Endodermal cell (in vitro differentiated cells): ENCODE measurements around the gene NCAN. TPM values are rescaled to one million over a fixed set of nuclear protein-coding genes. Genes with fewer than 3 reads are reported as not detected.

Source experiments
- DNase-seq: peaks from one replicate; pipeline ENCODE4 v3.0.0-alpha.2; 2017
- H3K27ac ChIP-seq: 2 replicates; pipeline ENCODE4 v1.5.1; 2013; ENCODE audit warnings: mild to moderate bottlenecking, low read depth, low read length, moderate library complexity
- H3K27me3 ChIP-seq: 2 replicates; pipeline ENCODE4 v1.6.1; 2013; ENCODE audit warnings: mild to moderate bottlenecking, low read length, moderate library complexity; ENCODE audit not compliant: insufficient read depth, control insufficient read depth, poor library complexity, severe bottlenecking
- H3K36me3 ChIP-seq: 2 replicates; pipeline ENCODE4 v1.7.0; 2013; ENCODE audit warnings: mild to moderate bottlenecking, low read length, moderate library complexity; ENCODE audit not compliant: control insufficient read depth, insufficient read depth
- H3K4me1 ChIP-seq: one replicate; pipeline ENCODE4 v1.7.0; 2013; ENCODE audit warnings: low read length; ENCODE audit not compliant: control insufficient read depth, insufficient read depth
- H3K4me3 ChIP-seq: 2 replicates; pipeline ENCODE4 v1.5.1; 2013; ENCODE audit warnings: mild to moderate bottlenecking, low read length, moderate library complexity
- H3K9ac ChIP-seq: 2 replicates; pipeline ENCODE4 v1.6.1; 2013; ENCODE audit warnings: mild to moderate bottlenecking, low read length, moderate library complexity; ENCODE audit not compliant: poor library complexity, severe bottlenecking; ENCODE audit errors: extremely low read depth
- H3K9me3 ChIP-seq: 2 replicates; pipeline ENCODE4 v1.6.1; 2013; ENCODE audit warnings: mild to moderate bottlenecking, low read length, moderate library complexity; ENCODE audit not compliant: control insufficient read depth
- H3K27ac Mint-ChIP-seq: 2 replicates; pipeline ENCODE4 v1.8.0; 2020; ENCODE audit warnings: mixed read lengths
- H3K27me3 Mint-ChIP-seq: 2 replicates; pipeline ENCODE4 v1.8.0; 2021; ENCODE audit warnings: mild to moderate bottlenecking, mixed read lengths; ENCODE audit not compliant: insufficient read depth
- H3K36me3 Mint-ChIP-seq: 2 replicates; pipeline ENCODE4 v1.8.0; 2020; ENCODE audit warnings: low read depth, mixed read lengths
- H3K4me1 Mint-ChIP-seq: 2 replicates; pipeline ENCODE4 v1.8.0; 2020; ENCODE audit warnings: mixed read lengths
- H3K4me3 Mint-ChIP-seq: 2 replicates; pipeline ENCODE4 v1.8.0; 2020; ENCODE audit warnings: mild to moderate bottlenecking, moderate library complexity, mixed read lengths
- H3K9me3 Mint-ChIP-seq: 2 replicates; pipeline ENCODE4 v1.8.0; 2020; ENCODE audit warnings: mild to moderate bottlenecking, mixed read lengths
- CTCF ChIP-seq: fragments of 200-600 bp; sonication (generic); conservative IDR thresholded peaks from 2 replicates; pipeline ENCODE4 v1.5.0; 2021; ENCODE audit warnings: antibody characterized with exemption, mild to moderate bottlenecking
- WGBS, 2 experiments: methylation state at CpG; one replicate each; pipeline versions ENCODE4 v1.1.5 to v1.1.7; 2013; ENCODE audit warnings: missing lambda C conversion rate in 2 of 2, mixed read lengths in 1 of 2; ENCODE audit not compliant: insufficient coverage in 1 of 2, insufficient read length in 1 of 2; 5-methylcytosine and 5-hydroxymethylcytosine counted together
- total RNA-seq, 2 donors: library from RNA; stranded (reverse); fragmentation: NEBNext Ultra II Directional in 1 of 2; extraction: Animal tissue kit (Norgen Biotek cat#: 25700) in 1 of 2; gene quantifications; 2 replicates in 1 of 2; 3 replicates in 1 of 2; pipeline ENCODE4 v1.2.1, GENCODE V29; 2021

Gene NCAN
- total RNA-seq, 2 donors from 2014 or later, result 0.77 to 4.2 TPM

GRCh38 chr19:19204181-19204580 lies 7.6 kb upstream of the NCAN start:
- 62 to 72% methylated on average over 5 to 13 of the region's 13 CpGs for WGBS, 2 experiments
- DNase-seq, result no peak
- peaks cover 19% of the 10 kb centered on the region for H3K36me3 Mint-ChIP-seq
- peaks cover 42% of the 10 kb centered on the region for H3K27me3 Mint-ChIP-seq
- H3K9me3 Mint-ChIP-seq, result peaks cover 3% of the 10 kb centered on the region
- Histone ChIP-seq H3K36me3 (peaks cover 17% of the 10 kb centered on the region), H3K4me3 (peak overlapping the region; percentile 96), H3K9me3 (no peaks in the 10 kb centered on the region), H3K27ac (no peak overlapping the region), H3K4me1 (no peaks in the 10 kb centered on the region), H3K9ac (no peak overlapping the region), H3K27me3 (peaks cover 33% of the 10 kb centered on the region)
- TF ChIP-seq CTCF, result peak; percentile 16
- no peak overlapping the region for H3K27ac Mint-ChIP-seq
- H3K4me1 Mint-ChIP-seq, result peaks cover 12% of the 10 kb centered on the region
- H3K4me3 Mint-ChIP-seq, result peak overlapping the region; percentile 86

GRCh38 chr19:19205416-19206410 lies 6.0 kb upstream of the NCAN start:
- H3K4me1 Mint-ChIP-seq, result peaks cover 12% of the 10 kb centered on the region
- peaks cover 48% of the 10 kb centered on the region for H3K27me3 ChIP-seq
- WGBS, 2 experiments, result 65 to 74% methylated on average over 11 to 14 of the region's 14 CpGs
- no peak overlapping the region for H3K27ac ChIP-seq
- no peak for TF ChIP-seq CTCF
- H3K36me3 Mint-ChIP-seq, result peaks cover 11% of the 10 kb centered on the region
- peaks cover 3% of the 10 kb centered on the region for H3K9me3 Mint-ChIP-seq
- H3K4me1 ChIP-seq, result no peaks in the 10 kb centered on the region
- no peak overlapping the region for H3K9ac ChIP-seq
- peaks cover 58% of the 10 kb centered on the region for H3K27me3 Mint-ChIP-seq
- H3K4me3 Mint-ChIP-seq, result no peak overlapping the region
- H3K9me3 ChIP-seq, result no peaks in the 10 kb centered on the region
- H3K36me3 ChIP-seq, result peaks cover 11% of the 10 kb centered on the region
- no peak overlapping the region for H3K4me3 ChIP-seq
- no peak for DNase-seq
- H3K27ac Mint-ChIP-seq, result no peak overlapping the region

GRCh38 chr19:19206938-19207337 lies 4.8 kb upstream of the NCAN start:
- DNase-seq, result no peak
- 56 to 73% methylated on average over 2 to 5 of the region's 5 CpGs for WGBS, 2 experiments
- Mint-ChIP-seq H3K4me1 (peaks cover 12% of the 10 kb centered on the region), H3K27me3 (peaks cover 70% of the 10 kb centered on the region), H3K4me3 (no peak overlapping the region), H3K36me3 (peaks cover 8% of the 10 kb centered on the region), H3K9me3 (peaks cover 3% of the 10 kb centered on the region), H3K27ac (no peak overlapping the region)
- peaks cover 2% of the 10 kb centered on the region for H3K36me3 ChIP-seq
- no peaks in the 10 kb centered on the region for H3K9me3 ChIP-seq
- no peak overlapping the region for H3K27ac ChIP-seq
- no peak for TF ChIP-seq CTCF
- H3K27me3 ChIP-seq, result peaks cover 61% of the 10 kb centered on the region
- no peak overlapping the region for H3K4me3 ChIP-seq
- H3K9ac ChIP-seq, result no peak overlapping the region
- H3K4me1 ChIP-seq, result no peaks in the 10 kb centered on the region
